GM12878 (cell line): Measurements from ENCODE around the gene GTPBP1. TPM values are rescaled to one million over a fixed set of nuclear protein-coding genes. Genes with fewer than 3 reads are reported as not detected.

Source experiments
- ATAC-seq: fragments of 200-7000 bp; cut with Tn5 transposase; 3 replicates; pipeline ENCODE4 v1.9.1; 2020; ENCODE audit warnings: mild to moderate bottlenecking, moderate library complexity
- BruUV-seq: library from RNA; stranded (reverse); fragments of 400-500 nt; replicated peaks from 2 replicates; lab custom pipeline; 2021; lab: Mats Ljungman, UMichigan
- CTCF ChIA-PET: fragments of 300-600 bp; sonication (Branson Sonifier 250); formaldehyde crosslinking; extraction: SDS; loops from one replicate; lab custom pipeline; 2021; ENCODE audit warnings: inconsistent platforms; lab: Yijun Ruan, JAX
- POLR2A ChIA-PET: fragments of 350-600 bp; formaldehyde crosslinking; extraction: SDS; loops from one replicate; lab custom pipeline; 2021; ENCODE audit warnings: inconsistent platforms; lab: Charles Lee
- RAD21 ChIA-PET: fragments of 300-600 bp; sonication (Branson Sonifier 250); formaldehyde crosslinking; loops from one replicate; lab custom pipeline; 2023; ENCODE audit warnings: antibody characterized with exemption; ENCODE audit not compliant: unreplicated experiment; lab: Charles Lee
- SMC1A ChIA-PET: fragments of 300-600 bp; sonication (Branson Sonifier 250); formaldehyde crosslinking; loops from one replicate; lab custom pipeline; 2023; ENCODE audit not compliant: unreplicated experiment, uncharacterized antibody; lab: Charles Lee
- DNase-seq: peaks from one replicate; pipeline ENCODE4 v3.0.0-alpha.2; 2011; ENCODE audit warnings: low read depth, low spot score
- FAIRE-seq: peaks from 3 replicates; lab custom pipeline; 2011; peaks lifted over from hg19 to GRCh38; lab: Jason Lieb, UNC
- H2AFZ ChIP-seq: 2 replicates; pipeline ENCODE4 v1.6.0; 2011; ENCODE audit warnings: low read depth, low read length, control low read depth; ENCODE audit not compliant: control insufficient read depth
- H3K27ac ChIP-seq: 2 replicates; pipeline ENCODE4 v1.5.1; 2011; ENCODE audit warnings: control low read depth; ENCODE audit not compliant: control insufficient read depth, insufficient read depth
- H3K27me3 ChIP-seq, 2 experiments: replicated peaks in 1 of 2; 2 replicates each; pipeline versions ENCODE4 v1.6.0 to v1.6.1; 2011; ENCODE audit warnings: low read length in 1 of 2; ENCODE audit not compliant: control insufficient read depth in 2 of 2, insufficient read depth in 2 of 2
- H3K36me3 ChIP-seq, 2 experiments: 2 replicates each; pipeline ENCODE4 v1.5.1; 2011; ENCODE audit warnings: low read length in 1 of 2; ENCODE audit not compliant: control insufficient read depth in 2 of 2, insufficient read depth in 2 of 2
- H3K4me1 ChIP-seq: 2 replicates; pipeline ENCODE4 v1.6.1; 2011; ENCODE audit warnings: mild to moderate bottlenecking, low read length, moderate library complexity, mixed read lengths; ENCODE audit not compliant: control insufficient read depth, insufficient read depth
- H3K4me2 ChIP-seq: 2 replicates; pipeline ENCODE4 v1.6.0; 2011; ENCODE audit warnings: control low read depth; ENCODE audit not compliant: control insufficient read depth, insufficient read depth
- H3K4me3 ChIP-seq: fragments of 200-600 bp; sonication (generic); 2 replicates; pipeline ENCODE4 v1.5.1; 2016
- H3K79me2 ChIP-seq: 2 replicates; pipeline ENCODE4 v1.6.0; 2011; ENCODE audit warnings: low read length; ENCODE audit not compliant: control insufficient read depth, insufficient read depth
- H3K9ac ChIP-seq: 2 replicates; pipeline ENCODE4 v1.8.0; 2011; ENCODE audit warnings: low read length, control low read depth, mixed read lengths; ENCODE audit not compliant: control insufficient read depth, insufficient read depth
- H3K9me3 ChIP-seq: replicated peaks from 3 replicates; pipeline ENCODE4 v1.5.1; 2011; ENCODE audit warnings: mild to moderate bottlenecking, low read length; ENCODE audit not compliant: control insufficient read depth, insufficient read depth
- H4K20me1 ChIP-seq: 2 replicates; pipeline ENCODE4 v1.6.0; 2011; ENCODE audit not compliant: control insufficient read depth, insufficient read depth
- CBX5 ChIP-seq: sonication (generic); IDR thresholded peaks from 2 replicates; pipeline ENCODE4 v1.6.1; 2016; ENCODE audit warnings: low read depth, moderate library complexity, mild to moderate bottlenecking, inconsistent platforms
- IKZF2 ChIP-seq, 2 experiments: fragments of 450-650 bp; IDR thresholded peaks; 2 replicates each; pipeline ENCODE4 v1.6.1; 2017; ENCODE audit warnings: mild to moderate bottlenecking in 2 of 2, moderate library complexity in 2 of 2
- JUNB ChIP-seq: IDR thresholded peaks from 2 replicates; pipeline ENCODE4 v1.6.1; 2016; ENCODE audit warnings: antibody characterized with exemption, mild to moderate bottlenecking
- MTA2 ChIP-seq: fragments of 450-650 bp; IDR thresholded peaks from 2 replicates; pipeline ENCODE4 v1.6.1; 2016; ENCODE audit warnings: low read depth, mild to moderate bottlenecking, moderate library complexity
- NR2C1 ChIP-seq: fragments of 450-650 bp; IDR thresholded peaks from 2 replicates; pipeline ENCODE4 v1.6.1; 2017; ENCODE audit warnings: antibody characterized with exemption, mild to moderate bottlenecking, moderate library complexity
- RBBP5 ChIP-seq: fragments of 200-600 bp; sonication (generic); conservative IDR thresholded peaks from 2 replicates; pipeline ENCODE4 v1.6.1; 2016
- STAT1 ChIP-seq: fragments of 450-650 bp; conservative IDR thresholded peaks from 2 replicates; pipeline ENCODE4 v1.6.1; 2014; ENCODE audit warnings: antibody characterized with exemption, mild to moderate bottlenecking
- SUZ12 ChIP-seq: fragments of 200-600 bp; sonication (generic); IDR thresholded peaks from one replicate; pipeline ENCODE4 v1.6.1; 2018; ENCODE audit warnings: antibody characterized with exemption, mild to moderate bottlenecking; ENCODE audit not compliant: unreplicated experiment
- TAF1 ChIP-seq: IDR thresholded peaks from 2 replicates; pipeline ENCODE4 v1.6.1; 2011; ENCODE audit warnings: mild to moderate bottlenecking, low read depth, low read length, borderline replicate concordance
- TCF12 ChIP-seq: IDR thresholded peaks from 2 replicates; pipeline ENCODE4 v1.6.1; 2011; ENCODE audit warnings: low read depth, mild to moderate bottlenecking, low read length
- ZNF384 ChIP-seq: IDR thresholded peaks from 2 replicates; pipeline ENCODE4 v1.6.1; 2012; ENCODE audit warnings: low read depth, mild to moderate bottlenecking, low read length, improper control_type of control experiment, borderline replicate concordance
- WGBS: methylation state at CpG from one replicate; pipeline ENCODE4 v1.1.6; 2016; ENCODE audit warnings: low lambda C conversion rate; ENCODE audit not compliant: insufficient replicate concordance, insufficient coverage; ENCODE audit errors: missing lambda C conversion rate; 5-methylcytosine and 5-hydroxymethylcytosine counted together
- in situ Hi-C: fragments of 300-500 bp; cut with MboI; formaldehyde crosslinking; loops from 9 replicates; pipeline ENCODE4 v1.14.3; 2018; ENCODE audit warnings: mixed read lengths
- intact Hi-C: fragments of 100-400 bp; cut with micrococcal nuclease; formaldehyde crosslinking; loops from one replicate; pipeline ENCODE4 v1.14.2; 2022; ENCODE audit not compliant: unreplicated experiment
- polyA plus RNA-seq, 11 experiments: library from polyadenylated mRNA; depleted of rRNA in 4 of 11; unstranded in 6 of 11; stranded (reverse) in 5 of 11; fragments of >200 nt; fragmentation: Nextera tagmentation in 4 of 11; fragmentation: Illumina TruSeq in 1 of 11; extraction: Ambion mirVana in 4 of 11; extraction: Trizol in 1 of 11; gene quantifications; 1 replicate in 1 of 11; 2 replicates in 10 of 11; pipeline versions ENCODE4 v1.2.1 to v1.2.3, GENCODE V29; 2011 to 2016; ENCODE audit warnings: inconsistent platforms in 2 of 11, missing spikeins in 2 of 11, low read depth in 1 of 11
- total RNA-seq, 4 experiments: library from RNA; depleted of rRNA in 3 of 4; stranded (reverse); fragments of >200 nt in 3 of 4; fragmentation: Illumina TruSeq in 1 of 4; extraction: Trizol in 1 of 4; gene quantifications; 2 replicates each; pipeline versions ENCODE4 v1.2.1 to v1.2.3, GENCODE V29; 2013 to 2021
- TF ChIP-seq, protein P1 (sequence below): IDR thresholded peaks from 2 replicates; pipeline ENCODE4 v1.6.1; 2012; ENCODE audit warnings: low read depth, low read length, improper control_type of control experiment

Gene GTPBP1
- total and polyA plus RNA-seq, 10 of the 15 experiments (the other 5 are each of a cell fraction or from before 2014, with no cell fraction given), result 0.89 to 63.1 (median 34.2) TPM

GRCh38 chr22:38770257-38770949 lies 64.7 kb downstream of the GTPBP1 start (continued):
- TF ChIP-seq JUNB (no peak), TCF12 (no peak)
- TF ChIP-seq, all 136 proteins: peak for 0

- H2AFZ ChIP-seq, result no peak overlapping the region
- SMC1A ChIA-PET, result no interaction called here
Observed at GRCh38 chr22:38772623-38772873, 66.8 kb downstream of the GTPBP1 start.

GRCh38 chr22:38773363-38773946 lies 67.7 kb downstream of the GTPBP1 start:
- Histone ChIP-seq H3K4me3 (no peak overlapping the region), H4K20me1 (no peaks in the 10 kb centered on the region), H3K9me3 (no peaks in the 10 kb centered on the region), H3K9ac (no peak overlapping the region), H3K4me2 (no peak overlapping the region), H3K27me3 (no peaks in the 10 kb centered on the region), H3K4me1 (no peaks in the 10 kb centered on the region), H2AFZ (no peak overlapping the region), H3K27ac (no peak overlapping the region), H3K36me3 (no peaks in the 10 kb centered on the region), H3K79me2 (no peaks in the 10 kb centered on the region)
- 51% methylated on average over 4 of the region's 4 CpGs for WGBS
- BruUV-seq, result no TSS peak
- FAIRE-seq (no peak), DNase-seq (no peak), ATAC-seq (no peak)
- ChIA-PET RAD21 (no interaction called here), SMC1A (no interaction called here), CTCF (no interaction called here), POLR2A (interaction anchor here (0.7 kb wide), 2 partner anchors 12 to 85 kb away, joined by 4 read pairs; no protein-coding TSS in a partner anchor)
- in situ Hi-C loops, result no loop called here
- TF ChIP-seq RBBP5, result no peak
- no peak for TF ChIP-seq ZNF384
- TF ChIP-seq TAF1, result no peak
- TF ChIP-seq NR2C1, result no peak
- TF ChIP-seq, protein P1, sequence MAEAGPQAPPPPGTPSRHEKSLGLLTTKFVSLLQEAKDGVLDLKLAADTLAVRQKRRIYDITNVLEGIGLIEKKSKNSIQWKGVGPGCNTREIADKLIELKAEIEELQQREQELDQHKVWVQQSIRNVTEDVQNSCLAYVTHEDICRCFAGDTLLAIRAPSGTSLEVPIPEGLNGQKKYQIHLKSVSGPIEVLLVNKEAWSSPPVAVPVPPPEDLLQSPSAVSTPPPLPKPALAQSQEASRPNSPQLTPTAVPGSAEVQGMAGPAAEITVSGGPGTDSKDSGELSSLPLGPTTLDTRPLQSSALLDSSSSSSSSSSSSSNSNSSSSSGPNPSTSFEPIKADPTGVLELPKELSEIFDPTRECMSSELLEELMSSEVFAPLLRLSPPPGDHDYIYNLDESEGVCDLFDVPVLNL, result no peak
- no peak for TF ChIP-seq IKZF2 (IDR thresholded peaks at IDR 0.05)
- intact Hi-C loops, result no loop called here

More at GRCh38 chr22:38772623-38772873, 66.8 kb downstream of the GTPBP1 start:
- H3K9ac ChIP-seq, result no peak overlapping the region
- H3K79me2 ChIP-seq, result no peaks in the 10 kb centered on the region
- FAIRE-seq, result no peak
- RAD21 ChIA-PET, result no interaction called here
- POLR2A ChIA-PET, result no interaction called here
- CTCF ChIA-PET, result no interaction called here
- no peak for ATAC-seq
- TF ChIP-seq SUZ12 (no peak), CBX5 (no peak), MTA2 (no peak), STAT1 (no peak)
- H3K36me3 ChIP-seq, result no peaks in the 10 kb centered on the region
- no peaks in the 10 kb centered on the region for H3K4me1 ChIP-seq
- no TSS peak for BruUV-seq
- in situ Hi-C loops, result no loop called here
- H3K27me3 ChIP-seq, result no peaks in the 10 kb centered on the region
- no peaks in the 10 kb centered on the region for H4K20me1 ChIP-seq
- no peak overlapping the region for H3K4me3 ChIP-seq
- 60% methylated on average over 8 of the region's 8 CpGs for WGBS
- H3K4me2 ChIP-seq, result no peak overlapping the region
- DNase-seq, result no peak
- intact Hi-C loops, result no loop called here
- H3K27ac ChIP-seq, result no peak overlapping the region
- no peaks in the 10 kb centered on the region for H3K9me3 ChIP-seq
